ENCODE measurements around the gene COPS7A.
A peak's percentile ranks its signal among the peaks of the same experiment; 100 is the strongest.

Gene COPS7A

DNA sequence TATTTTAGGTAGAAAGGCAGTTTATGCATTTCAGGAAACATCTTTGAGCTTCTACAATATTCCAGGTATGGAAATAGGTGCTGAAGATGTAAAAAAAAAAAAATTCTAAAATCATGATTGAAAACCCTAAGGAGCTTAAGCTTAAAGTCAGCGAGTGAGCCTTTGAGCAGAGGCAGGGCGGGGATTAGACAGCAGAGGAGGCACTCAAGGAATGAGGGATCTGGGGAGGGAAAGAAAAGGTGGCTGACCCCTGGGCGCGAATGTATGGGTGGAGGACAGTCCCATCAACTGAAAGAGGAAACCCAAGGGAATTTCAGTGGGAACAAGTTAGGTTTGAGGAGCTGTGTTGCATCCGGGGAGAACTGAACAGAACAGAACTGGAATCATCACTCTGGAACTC, 35.9 kb downstream of the COPS7A start:
- no peaks in the 10 kb centered on the region for H3K9me3 ChIP-seq (ENCODE audit: insufficient read depth, low read length)
- H3K4me1 ChIP-seq (ENCODE audit: insufficient read depth, insufficient read length): peaks cover 15% of the 10 kb centered on the region
- no peak overlapping the region for H3K9ac ChIP-seq (ENCODE audit: insufficient read length, low read depth)
- DNase-seq (ENCODE audit: low read depth, low spot score): no peak
- H3K4me3 ChIP-seq (ENCODE audit: insufficient read length, low read depth): no peak overlapping the region
- no peaks in the 10 kb centered on the region for H3K36me3 ChIP-seq (ENCODE audit: insufficient read depth, insufficient read length, low read length)
- H3K27me3 ChIP-seq (ENCODE audit: insufficient read depth, insufficient read length): no peaks in the 10 kb centered on the region
- no peak for TF ChIP-seq YY1 (IDR thresholded peaks at IDR 0.05; ENCODE audit: insufficient read depth, insufficient read length)
- TF ChIP-seq ZNF274 (IDR thresholded peaks at IDR 0.05; ENCODE audit: low read depth, low read length): no peak
- no peak for TF ChIP-seq SUZ12 (IDR thresholded peaks at IDR 0.05; ENCODE audit: extremely low read depth, insufficient read depth, insufficient read length)

DNA sequence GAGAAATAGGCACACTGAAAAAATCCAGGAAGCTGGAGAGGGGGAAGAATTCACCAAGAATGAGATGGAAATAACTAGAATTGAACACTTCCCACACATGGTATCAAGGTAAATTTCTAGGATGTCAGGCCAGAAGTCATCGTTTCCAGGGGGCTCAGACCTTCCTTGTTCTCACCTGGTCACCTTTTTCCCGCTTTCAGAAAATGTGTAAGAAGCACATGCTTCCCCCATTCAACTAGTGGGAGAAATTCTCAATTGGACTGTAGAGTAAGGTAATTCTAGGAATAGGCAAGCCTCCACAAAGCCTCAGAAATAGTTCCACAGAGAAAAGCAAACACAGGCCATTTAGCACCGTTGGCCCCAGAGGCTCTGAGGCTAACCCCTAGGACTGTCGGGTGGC, 39.5 kb downstream of the COPS7A start:
- Histone ChIP-seq H3K27me3 (ENCODE audit: insufficient read depth, insufficient read length) (no peaks in the 10 kb centered on the region), H3K4me3 (ENCODE audit: insufficient read length, low read depth) (peak overlapping the region; percentile 22), H3K9ac (ENCODE audit: insufficient read length, low read depth) (peak overlapping the region; percentile 74), H3K4me1 (ENCODE audit: insufficient read depth, insufficient read length) (peaks cover 14% of the 10 kb centered on the region), H3K36me3 (ENCODE audit: insufficient read depth, insufficient read length, low read length) (peaks cover 9% of the 10 kb centered on the region), H3K9me3 (ENCODE audit: insufficient read depth, low read length) (no peaks in the 10 kb centered on the region)
- TF ChIP-seq ZNF274 (IDR thresholded peaks at IDR 0.05; ENCODE audit: low read depth, low read length) (no peak), YY1 (IDR thresholded peaks at IDR 0.05; ENCODE audit: insufficient read depth, insufficient read length) (no peak), SUZ12 (IDR thresholded peaks at IDR 0.05; ENCODE audit: extremely low read depth, insufficient read depth, insufficient read length) (no peak)
- DNase-seq (ENCODE audit: low read depth, low spot score): no peak

DNA sequence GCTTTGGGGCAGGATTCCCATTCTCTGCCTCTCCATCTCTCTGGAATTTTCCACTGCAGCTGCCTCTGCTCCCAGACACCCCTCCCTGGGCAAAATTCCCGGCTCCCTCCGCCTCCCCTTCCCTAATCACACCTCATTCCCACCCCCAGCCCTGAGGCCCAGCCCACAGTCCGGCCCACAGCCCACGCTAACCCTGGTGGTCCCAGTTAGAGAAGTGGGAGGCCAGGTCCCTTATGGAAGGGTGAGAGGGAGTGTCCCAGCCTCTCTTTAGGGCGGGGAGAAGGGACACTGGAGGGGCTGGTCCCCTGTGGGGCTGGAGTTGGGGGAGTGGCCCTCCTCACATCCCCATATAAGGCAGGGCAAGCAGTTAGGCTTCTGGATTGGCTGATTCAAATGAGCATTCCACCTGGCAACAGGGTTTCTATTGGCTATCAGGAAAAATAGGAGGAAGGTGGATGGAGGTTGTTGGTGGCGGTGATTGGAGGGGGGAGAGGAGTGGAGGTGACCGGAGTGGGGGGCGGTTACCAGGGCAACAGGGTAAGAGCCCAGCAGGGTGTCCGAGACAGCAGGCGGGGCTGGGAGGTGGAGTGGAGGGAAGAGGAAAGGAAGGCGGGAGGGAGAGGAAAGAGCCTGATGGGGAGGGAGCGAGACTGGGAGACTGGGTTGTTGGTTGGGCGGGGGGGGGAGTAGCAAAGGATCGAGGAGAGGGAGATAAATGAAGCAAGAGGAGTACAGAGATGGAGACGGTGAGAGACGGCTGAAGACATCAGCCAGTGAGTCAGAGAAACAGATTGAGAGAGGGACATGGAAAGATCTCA, 40.4 kb downstream of the COPS7A start:
- Histone ChIP-seq H3K4me3 (ENCODE audit: insufficient read length, low read depth) (peak overlapping the region; percentile 99), H3K9ac (ENCODE audit: insufficient read length, low read depth) (peak overlapping the region; percentile 74), H3K36me3 (ENCODE audit: insufficient read depth, insufficient read length, low read length) (peaks cover 17% of the 10 kb centered on the region), H3K4me1 (ENCODE audit: insufficient read depth, insufficient read length) (peaks cover 13% of the 10 kb centered on the region), H3K9me3 (ENCODE audit: insufficient read depth, low read length) (no peaks in the 10 kb centered on the region), H3K27me3 (ENCODE audit: insufficient read depth, insufficient read length) (no peaks in the 10 kb centered on the region)
- TF ChIP-seq YY1 (IDR thresholded peaks at IDR 0.05; ENCODE audit: insufficient read depth, insufficient read length): no peak
- no peak for TF ChIP-seq ZNF274 (IDR thresholded peaks at IDR 0.05; ENCODE audit: low read depth, low read length)
- no peak for TF ChIP-seq SUZ12 (IDR thresholded peaks at IDR 0.05; ENCODE audit: extremely low read depth, insufficient read depth, insufficient read length)
- DNase-seq (ENCODE audit: low read depth, low spot score): peak; percentile 98

DNA sequence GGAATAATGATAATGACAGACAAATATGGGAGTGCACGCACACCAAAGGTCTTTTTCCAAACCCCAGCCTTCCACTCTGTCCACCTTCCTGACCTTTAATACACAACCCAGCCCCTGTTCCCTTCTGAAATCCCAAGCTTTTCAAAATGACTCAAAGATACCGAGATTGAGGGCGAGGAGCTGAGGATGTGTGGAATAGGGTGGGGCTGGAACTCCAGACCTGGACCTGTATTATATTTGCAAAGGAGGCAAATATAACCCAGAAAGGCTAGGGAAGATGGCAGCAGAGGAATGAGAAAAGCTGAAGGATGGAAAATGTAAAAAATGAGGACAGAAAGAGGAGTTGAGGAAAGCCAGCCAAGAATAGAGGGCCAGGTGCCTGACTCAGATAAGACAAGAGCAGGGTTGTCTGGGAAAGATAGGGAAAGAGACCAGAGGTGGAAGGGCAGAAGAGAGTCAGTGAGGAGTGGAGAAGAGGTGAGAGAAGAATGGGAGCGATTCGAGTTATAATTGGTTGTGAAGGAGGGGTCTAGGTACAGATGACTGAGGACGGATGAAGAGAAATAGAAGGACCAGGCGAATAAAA, 41.3 kb downstream of the COPS7A start:
- TF ChIP-seq SUZ12 (IDR thresholded peaks at IDR 0.05; ENCODE audit: extremely low read depth, insufficient read depth, insufficient read length): no peak
- no peak for TF ChIP-seq ZNF274 (IDR thresholded peaks at IDR 0.05; ENCODE audit: low read depth, low read length)
- no peak for TF ChIP-seq YY1 (IDR thresholded peaks at IDR 0.05; ENCODE audit: insufficient read depth, insufficient read length)
- no peak for DNase-seq (ENCODE audit: low read depth, low spot score)
- H3K4me1 ChIP-seq (ENCODE audit: insufficient read depth, insufficient read length): peaks cover 21% of the 10 kb centered on the region
- no peaks in the 10 kb centered on the region for H3K27me3 ChIP-seq (ENCODE audit: insufficient read depth, insufficient read length)
- H3K9ac ChIP-seq (ENCODE audit: insufficient read length, low read depth): peak overlapping the region; percentile 78
- no peaks in the 10 kb centered on the region for H3K9me3 ChIP-seq (ENCODE audit: insufficient read depth, low read length)
- H3K4me3 ChIP-seq (ENCODE audit: insufficient read length, low read depth): peak overlapping the region; percentile 99
- peaks cover 26% of the 10 kb centered on the region for H3K36me3 ChIP-seq (ENCODE audit: insufficient read depth, insufficient read length, low read length)

DNA sequence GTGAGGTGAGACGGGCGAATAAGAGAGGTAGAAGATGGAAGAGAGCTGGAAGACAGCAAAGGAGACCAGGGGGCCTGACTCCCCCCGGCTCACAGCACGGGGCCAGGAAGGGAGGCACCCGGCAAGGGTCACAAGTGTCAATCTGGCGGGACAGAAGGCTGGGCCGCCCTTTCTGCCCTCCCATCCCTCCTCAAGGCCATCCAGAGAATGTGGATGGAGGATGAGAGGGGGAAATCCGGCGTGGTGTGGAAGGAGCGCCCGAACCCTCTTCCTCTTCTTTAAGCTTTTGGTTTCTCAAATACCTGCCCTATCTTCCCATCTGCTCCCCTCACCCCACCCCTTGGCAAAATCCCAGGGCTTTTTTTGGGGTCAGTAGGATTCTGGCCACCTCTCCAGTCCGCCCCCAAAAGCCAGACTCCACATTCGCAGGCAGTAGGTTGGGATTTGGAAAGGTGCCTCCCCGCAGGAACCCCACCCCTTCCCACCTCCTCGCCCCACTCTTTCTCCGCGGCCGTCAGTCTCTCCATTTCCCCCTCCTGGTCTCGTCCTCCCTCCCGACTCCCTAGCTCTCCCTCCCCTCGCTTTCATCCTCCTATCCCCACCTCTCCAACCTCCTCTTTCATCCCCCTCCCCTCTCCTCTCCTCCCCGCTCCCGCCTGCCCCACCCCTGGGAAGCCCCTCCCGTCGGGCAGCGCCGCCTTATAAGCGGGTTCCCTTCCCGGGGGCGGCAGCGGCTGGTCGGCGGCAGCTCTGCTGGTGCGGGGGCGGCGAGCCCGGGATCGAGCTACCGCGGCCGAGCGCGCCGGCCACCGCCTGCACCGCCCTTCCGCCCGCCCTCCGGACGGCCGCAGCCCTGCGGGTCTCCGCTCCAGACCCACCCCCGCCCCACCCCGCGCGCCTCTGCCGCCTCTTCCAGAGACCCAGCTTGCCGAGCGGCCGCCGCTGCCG, 42.1 kb downstream of the COPS7A start, which contains the start of gene PTMS:
Gene PTMS (plus strand): TSS at position 730 of the 948 bp plus-strand sequence. CDS start 343 bp downstream, outside the sequence.
- Histone ChIP-seq H3K36me3 (ENCODE audit: insufficient read depth, insufficient read length, low read length) (peaks cover 34% of the 10 kb centered on the region), H3K27me3 (ENCODE audit: insufficient read depth, insufficient read length) (no peaks in the 10 kb centered on the region), H3K9ac (ENCODE audit: insufficient read length, low read depth) (peak within 1 kb of the TSS; percentile 100), H3K9me3 (ENCODE audit: insufficient read depth, low read length) (no peaks in the 10 kb centered on the region), H3K4me3 (ENCODE audit: insufficient read length, low read depth) (peak within 1 kb of the TSS; percentile 99), H3K4me1 (ENCODE audit: insufficient read depth, insufficient read length) (peaks cover 23% of the 10 kb centered on the region)
- TF ChIP-seq SUZ12 (IDR thresholded peaks at IDR 0.05; ENCODE audit: extremely low read depth, insufficient read depth, insufficient read length) (no peak), YY1 (IDR thresholded peaks at IDR 0.05; ENCODE audit: insufficient read depth, insufficient read length) (peak; percentile 5), ZNF274 (IDR thresholded peaks at IDR 0.05; ENCODE audit: low read depth, low read length) (no peak)
- DNase-seq (ENCODE audit: low read depth, low spot score): peak; percentile 94

DNA sequence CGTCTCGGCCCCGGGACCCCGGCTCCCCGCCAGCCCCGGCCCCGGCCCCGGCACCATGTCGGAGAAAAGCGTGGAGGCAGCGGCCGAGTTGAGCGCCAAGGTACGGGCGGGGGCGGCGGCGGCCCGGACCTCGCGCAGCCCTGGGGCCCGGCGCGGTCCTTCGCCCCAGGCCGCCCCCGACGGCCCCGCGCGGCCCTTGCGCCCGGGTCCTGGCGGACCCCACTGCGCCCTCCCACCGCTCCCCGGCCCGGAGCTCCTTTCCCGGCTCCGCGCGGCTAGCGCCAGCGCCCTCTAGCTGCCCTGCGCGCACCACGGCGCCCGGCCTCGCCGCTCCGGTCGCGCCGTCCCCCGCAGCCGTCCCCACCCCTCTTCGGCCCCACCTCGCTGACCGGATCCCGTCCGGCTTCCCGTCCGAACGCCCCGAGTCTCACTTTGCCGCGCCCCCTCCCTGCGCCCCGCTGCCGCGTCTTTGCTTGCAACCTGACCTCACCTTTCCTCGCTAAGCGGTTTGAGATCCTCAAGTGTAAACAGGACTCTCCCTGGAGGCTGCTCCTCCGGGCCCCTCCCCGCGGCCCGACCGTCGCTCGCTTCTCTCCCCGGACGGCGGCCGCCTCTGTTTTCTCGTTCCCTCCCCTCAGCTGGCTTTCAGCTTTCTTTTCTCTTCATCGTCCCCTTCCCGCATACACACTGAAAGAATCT, 43.0 kb downstream of the COPS7A start:
- peak overlapping the region; percentile 99 for H3K4me3 ChIP-seq (ENCODE audit: insufficient read length, low read depth)
- peaks cover 28% of the 10 kb centered on the region for H3K4me1 ChIP-seq (ENCODE audit: insufficient read depth, insufficient read length)
- peaks cover 43% of the 10 kb centered on the region for H3K36me3 ChIP-seq (ENCODE audit: insufficient read depth, insufficient read length, low read length)
- H3K27me3 ChIP-seq (ENCODE audit: insufficient read depth, insufficient read length): no peaks in the 10 kb centered on the region
- TF ChIP-seq SUZ12 (IDR thresholded peaks at IDR 0.05; ENCODE audit: extremely low read depth, insufficient read depth, insufficient read length): no peak
- TF ChIP-seq ZNF274 (IDR thresholded peaks at IDR 0.05; ENCODE audit: low read depth, low read length): no peak
- TF ChIP-seq YY1 (IDR thresholded peaks at IDR 0.05; ENCODE audit: insufficient read depth, insufficient read length): no peak
- peak; percentile 90 for DNase-seq (ENCODE audit: low read depth, low spot score)
- no peaks in the 10 kb centered on the region for H3K9me3 ChIP-seq (ENCODE audit: insufficient read depth, low read length)
- H3K9ac ChIP-seq (ENCODE audit: insufficient read length, low read depth): peak overlapping the region; percentile 100
